ENCODE data around the gene ACAP2. TPM values are rescaled to one million over a fixed set of nuclear protein-coding genes. Genes with fewer than 3 reads are reported as not detected.

The ACAP2 gene
- 196 TPM for total RNA-seq

GRCh38 chr3:195442573-195443390 is at the start of gene ACAP2:
Gene ACAP2 (minus strand): TSS chr3:195443020. CDS start chr3:195442847, 173 bp downstream.

GRCh38 chr3:195270817-195271409 is 171.9 kb downstream of the ACAP2 start, which contains the start of gene XXYLT1:
Gene XXYLT1 (minus strand): TSS chr3:195271159. CDS start chr3:195271058, 101 bp downstream.

Other genes starting within 250 kb of the ACAP2 start
- gene XXYLT1, start 171.9 kb downstream of the ACAP2 start, total RNA-seq = 34.7 TPM
- gene PPP1R2, start 100.3 kb upstream of the ACAP2 start, total RNA-seq = 67.8 TPM
- 23.9 TPM for gene APOD, start 140.9 kb upstream of the ACAP2 start, total RNA-seq